GM19324 (cell line): Measurements from ENCODE around the gene MCM3AP.

Source experiments
- ATAC-seq: cut with Tn5 transposase; IDR thresholded peaks from one replicate; pipeline ENCODE4 v1.9.1; 2021; ENCODE audit warnings: mild to moderate bottlenecking, moderate library complexity; ENCODE audit not compliant: unreplicated experiment, low FRiP score

MCM3AP gene

GRCh38 chr21:46284077-46284644 is 1.2 kb downstream of the MCM3AP start:
- no peak for ATAC-seq

- ATAC-seq, result no peak
Observed at GRCh38 chr21:46274797-46275390, 10.5 kb downstream of the MCM3AP start.

- no peak for ATAC-seq
Observed at GRCh38 chr21:46273341-46273740, 12.1 kb downstream of the MCM3AP start.

- no peak for ATAC-seq
Observed at GRCh38 chr21:46269466-46269865, 15.9 kb downstream of the MCM3AP start.

- no peak for ATAC-seq
Observed at GRCh38 chr21:46268371-46268770, 17.0 kb downstream of the MCM3AP start.

GRCh38 chr21:46266946-46267345 is 18.5 kb downstream of the MCM3AP start:
- ATAC-seq, result no peak

- ATAC-seq, result no peak
Observed at GRCh38 chr21:46265736-46266525, 19.5 kb downstream of the MCM3AP start.

GRCh38 chr21:46264690-46265144 is 20.7 kb downstream of the MCM3AP start:
- no peak for ATAC-seq

- ATAC-seq, result no peak
Observed at GRCh38 chr21:46264046-46264689, 21.2 kb downstream of the MCM3AP start.

GRCh38 chr21:46256501-46256994 is 28.9 kb downstream of the MCM3AP start:
- no peak for ATAC-seq

GRCh38 chr21:46255758-46256337 is 29.6 kb downstream of the MCM3AP start:
- no peak for ATAC-seq

- ATAC-seq, result no peak
Observed at GRCh38 chr21:46255166-46255565, 30.2 kb downstream of the MCM3AP start.

GRCh38 chr21:46254208-46254975 is 31.0 kb downstream of the MCM3AP start:
- no peak for ATAC-seq

GRCh38 chr21:46253610-46254124 is 31.7 kb downstream of the MCM3AP start:
- no peak for ATAC-seq

- ATAC-seq, result no peak
Observed at GRCh38 chr21:46252840-46253239, 32.6 kb downstream of the MCM3AP start.

GRCh38 chr21:46250146-46250725 is 35.2 kb downstream of the MCM3AP start:
- ATAC-seq, result no peak

- no peak for ATAC-seq
Observed at GRCh38 chr21:46248827-46249226, 36.6 kb downstream of the MCM3AP start.

- no peak for ATAC-seq
Observed at GRCh38 chr21:46248422-46248782, 37.0 kb downstream of the MCM3AP start.

- ATAC-seq, result no peak
Observed at GRCh38 chr21:46247699-46248421, 37.6 kb downstream of the MCM3AP start.
